Adrenal gland (tissue), 5 donors: ENCODE results near the gene B4GALT1.

Source experiments
- CTCF ChIP-seq, 6 experiments: fragments of 450-650 bp in 4 of 6; fragments of 200-600 bp in 2 of 6; sonication (generic) in 1 of 6; IDR thresholded peaks; 1 replicate in 5 of 6; 2 replicates in 1 of 6; pipeline versions ENCODE4 v1.5.1 to v1.8.0; 2016 to 2021; ENCODE audit warnings: antibody characterized with exemption in 6 of 6, mild to moderate bottlenecking in 2 of 6, moderate library complexity in 1 of 6
- POLR2A ChIP-seq, 2 donors: fragments of 450-650 bp; IDR thresholded peaks; one replicate each; pipeline ENCODE4 v1.6.1; 2017; ENCODE audit warnings: antibody characterized with exemption in 2 of 2, mild to moderate bottlenecking in 2 of 2, moderate library complexity in 1 of 2
- donor health status: DM: no; HTN: no; CAD: no.

GRCh38 chr9:33113799-33114547, 53.2 kb downstream of the B4GALT1 start:
- TF ChIP-seq POLR2A (IDR thresholded peaks at IDR 0.05) (no peak), CTCF (IDR thresholded peaks at IDR 0.05) (no peak)
